Measurements from ENCODE around the gene PKM.
"Not testable (repeated sequence)": the region's sequence is repeated elsewhere in the genome, so short reads cannot be mapped to it uniquely, and the experiment has no call there.

The PKM gene

DNA sequence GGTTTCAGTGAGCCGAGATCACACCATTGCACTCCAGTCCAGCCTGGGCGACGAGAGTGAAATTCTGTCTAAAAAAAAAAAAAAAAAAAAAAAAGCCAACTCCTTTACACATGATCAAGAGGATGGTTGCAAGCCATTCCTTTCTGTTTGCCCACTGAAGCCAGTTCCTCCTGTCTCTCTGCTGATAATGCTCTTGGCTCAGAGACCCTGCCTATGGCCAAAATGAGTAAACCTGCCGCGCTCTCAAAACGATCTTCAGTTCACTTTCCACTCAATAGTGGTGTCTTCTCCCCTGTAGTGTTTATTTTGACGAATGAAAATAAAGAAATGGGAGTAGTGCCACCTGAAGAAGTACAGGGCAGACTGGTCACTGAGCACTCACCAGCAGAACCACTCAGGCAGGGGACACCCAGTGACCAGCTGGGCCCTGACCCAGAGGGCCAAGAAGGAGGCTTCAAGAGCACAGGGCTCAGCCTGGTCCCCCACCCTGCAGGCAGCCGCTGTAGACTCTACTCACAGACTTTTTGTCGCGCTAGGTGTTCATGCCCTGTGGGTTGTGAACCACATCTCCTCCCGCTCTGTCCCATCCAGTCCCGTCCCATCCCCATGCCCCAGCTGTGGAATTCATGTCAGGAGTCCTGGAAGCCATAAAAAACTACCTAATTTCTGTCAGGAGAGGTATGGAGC, 57.0 kb downstream of the PKM start:
- no peak for DNase-seq (ENCODE audit: insufficient read length, low spot score)
- FAIRE-seq = no peak
- TF ChIP-seq POLR2A (IDR thresholded peaks at IDR 0.05; ENCODE audit: low read depth, low read length) = no peak

DNA sequence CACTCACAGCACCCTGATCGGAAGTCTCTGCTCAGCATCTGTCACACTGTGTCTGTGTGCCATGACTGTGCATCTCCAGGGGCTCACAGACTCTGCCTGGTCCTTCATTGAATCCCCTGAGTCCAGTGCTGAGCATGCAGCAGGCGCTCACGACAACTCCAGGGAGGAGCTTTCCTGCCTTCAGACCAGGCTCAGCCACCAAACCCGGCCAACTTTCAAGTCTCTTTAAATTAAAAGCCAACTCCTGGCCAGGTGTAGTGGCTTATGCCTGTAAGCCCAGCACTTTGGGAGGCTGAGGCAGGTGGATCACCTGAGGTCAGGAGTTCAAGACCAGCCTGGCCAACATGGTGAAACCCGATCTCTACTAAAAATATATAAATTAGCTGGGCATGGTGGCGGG, 57.6 kb downstream of the PKM start:
- FAIRE-seq (no peak), DNase-seq (ENCODE audit: insufficient read length, low spot score) (no peak)
- no peak for TF ChIP-seq POLR2A (IDR thresholded peaks at IDR 0.05; ENCODE audit: low read depth, low read length)

DNA sequence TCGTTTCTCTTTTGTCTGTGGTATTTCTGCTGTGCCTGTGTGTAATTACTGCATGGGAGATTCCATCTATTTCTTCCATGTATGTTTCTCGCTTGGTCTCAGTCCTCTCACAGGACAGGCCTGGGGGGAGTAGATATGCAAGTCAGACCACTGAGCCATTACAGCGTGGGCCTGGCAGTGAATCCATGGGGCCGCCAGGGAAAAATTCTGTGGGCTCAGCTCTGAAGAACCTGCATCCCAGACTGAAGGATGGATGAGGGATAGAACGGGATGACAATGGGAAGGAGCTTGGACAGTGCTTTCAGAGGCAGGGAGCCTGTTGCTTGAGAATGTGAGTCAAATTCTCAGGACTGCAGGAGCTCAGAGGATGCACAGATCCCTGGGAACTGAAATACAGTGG, 58.2 kb downstream of the PKM start:
- DNase-seq (ENCODE audit: insufficient read length, low spot score) (no peak), FAIRE-seq (no peak)
- TF ChIP-seq POLR2A (IDR thresholded peaks at IDR 0.05; ENCODE audit: low read depth, low read length) = no peak

DNA sequence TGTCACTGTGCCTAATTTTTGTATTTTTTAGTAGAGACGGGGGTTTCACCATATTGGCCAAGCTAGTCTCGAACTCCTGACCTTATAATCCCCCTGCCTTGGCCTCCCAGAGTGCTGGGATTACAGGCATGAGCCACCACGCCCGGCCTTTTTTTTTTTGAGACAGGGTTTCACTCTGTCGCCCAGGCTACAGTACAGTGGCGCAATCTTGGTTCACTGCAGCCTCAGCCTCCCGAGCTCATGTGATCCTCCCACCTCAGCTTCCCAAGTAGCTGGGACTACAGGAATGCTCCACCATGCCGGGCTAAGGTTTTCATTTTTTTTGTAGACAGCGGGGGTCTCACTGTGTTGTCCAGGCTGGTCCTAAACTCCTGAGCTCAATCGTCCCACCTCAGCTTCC, 59.0 kb downstream of the PKM start:
- not testable (repeated sequence) for FAIRE-seq

DNA sequence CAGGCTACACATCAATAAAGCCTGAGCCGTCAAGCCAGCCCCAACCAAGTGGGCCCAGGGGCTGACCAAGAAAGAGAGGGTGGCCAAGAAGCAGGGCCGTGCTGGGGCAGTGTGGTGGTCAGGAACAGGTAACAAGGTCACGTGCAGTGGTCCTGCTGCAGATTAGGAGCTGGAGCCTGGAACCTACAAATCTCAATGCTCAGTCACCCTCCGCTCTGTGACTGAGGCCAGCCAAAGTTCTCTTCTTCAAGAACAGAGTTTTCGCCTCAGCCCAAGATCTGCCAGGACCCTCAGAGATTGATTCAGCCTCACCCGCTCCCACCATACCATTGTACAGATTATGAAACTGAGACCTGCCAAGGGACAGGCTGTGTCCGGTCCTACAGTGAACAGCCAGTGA, 60.3 kb downstream of the PKM start:
- DNase-seq (ENCODE audit: insufficient read length, low spot score) = no peak
- no peak for TF ChIP-seq POLR2A (IDR thresholded peaks at IDR 0.05; ENCODE audit: low read depth, low read length)
- FAIRE-seq = no peak

More for the DNA sequence above, 59.0 kb downstream of the PKM start:
- DNase-seq (ENCODE audit: insufficient read length, low spot score) = not testable (repeated sequence)

DNA sequence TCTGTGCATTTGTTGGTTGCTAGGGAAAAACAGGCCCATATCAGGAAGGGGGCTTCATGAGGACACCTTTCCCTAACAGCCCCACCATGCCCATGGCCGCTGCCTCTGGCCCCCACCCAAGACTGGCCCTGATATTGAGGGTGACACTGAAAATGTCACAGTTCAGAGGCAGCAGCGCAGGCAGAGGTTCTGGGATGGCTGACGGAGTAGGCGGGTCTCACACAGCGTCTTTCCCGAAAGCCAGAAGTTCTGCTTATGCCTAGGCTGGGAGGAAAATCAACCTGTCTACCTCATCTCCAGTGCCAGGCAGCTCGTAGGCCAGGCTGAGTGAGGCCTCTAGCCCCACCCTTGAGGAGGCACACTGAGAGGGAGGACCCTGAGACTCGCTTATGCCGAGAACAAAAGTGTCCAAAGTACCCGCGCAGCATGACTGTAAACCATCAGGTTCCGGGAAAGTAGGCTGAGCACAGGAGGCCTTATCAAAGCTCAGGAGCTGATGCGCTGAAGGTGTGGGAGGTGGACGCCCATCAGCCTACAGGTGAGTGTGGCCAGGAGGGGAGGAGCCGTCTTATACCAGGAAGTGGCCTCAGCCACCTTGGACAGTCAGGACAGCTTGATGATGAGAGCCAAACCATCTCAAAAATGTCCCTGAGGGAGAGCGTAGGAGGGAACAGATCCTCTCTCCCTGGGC, 60.9 kb downstream of the PKM start:
- no peak for TF ChIP-seq POLR2A (IDR thresholded peaks at IDR 0.05; ENCODE audit: low read depth, low read length)
- DNase-seq (ENCODE audit: insufficient read length, low spot score) (no peak), FAIRE-seq (no peak)

DNA sequence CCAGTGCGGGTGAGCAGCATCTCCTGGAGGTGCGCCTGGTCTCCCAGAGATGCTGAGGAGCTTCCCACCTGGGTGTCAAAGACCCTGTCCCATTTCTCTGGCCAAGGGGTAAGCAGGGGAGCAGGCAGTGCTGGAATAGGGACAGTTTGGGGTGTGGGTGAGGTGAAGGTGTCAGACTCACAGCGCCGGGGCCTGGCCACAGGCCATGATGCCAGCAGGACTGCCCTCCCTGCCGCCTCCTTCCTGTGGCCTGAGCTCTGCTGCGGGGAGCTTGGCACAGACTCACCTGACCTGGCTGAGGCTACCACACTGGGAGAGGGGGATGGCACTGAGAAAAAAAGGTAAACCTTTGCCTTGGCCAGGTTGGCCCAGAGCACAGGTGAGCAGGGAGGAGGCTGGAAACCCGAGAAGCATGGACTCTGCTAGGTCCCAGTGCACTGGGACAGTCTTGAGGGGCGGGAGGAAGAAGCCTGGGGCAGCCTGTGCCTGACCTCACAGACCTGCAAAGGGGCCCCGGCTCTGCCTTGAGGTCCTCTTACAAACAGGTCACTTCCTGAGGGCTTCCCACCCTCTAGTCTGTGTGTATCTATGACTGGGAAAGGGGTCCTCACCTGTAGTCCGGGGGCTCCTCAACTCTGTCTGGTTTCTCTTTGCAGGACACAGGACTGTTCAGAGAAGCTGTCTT, 61.6 kb downstream of the PKM start:
- TF ChIP-seq POLR2A (IDR thresholded peaks at IDR 0.05; ENCODE audit: low read depth, low read length) = no peak

DNA sequence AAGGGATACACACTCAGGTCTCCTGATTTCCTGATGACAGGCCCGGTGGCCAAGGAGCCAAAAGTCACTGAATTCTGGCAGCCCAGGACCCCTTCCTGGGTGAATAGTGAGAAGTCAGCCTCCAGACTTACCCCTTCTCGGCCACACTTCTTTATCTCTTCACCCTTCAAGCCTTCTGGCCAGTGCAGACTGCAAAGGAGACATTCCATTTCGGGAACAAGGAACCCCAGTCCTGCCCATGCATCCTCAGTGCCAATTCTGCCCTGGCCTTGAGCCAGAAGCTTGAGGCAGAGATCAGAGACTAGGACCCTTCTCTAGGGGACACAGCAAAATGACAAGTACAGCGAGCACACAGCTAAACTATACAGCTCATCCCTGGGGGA, 62.2 kb downstream of the PKM start:
- DNase-seq (ENCODE audit: insufficient read length, low spot score) (no peak), FAIRE-seq (no peak)
- TF ChIP-seq POLR2A (IDR thresholded peaks at IDR 0.05; ENCODE audit: low read depth, low read length) = no peak

More for the DNA sequence above, 61.6 kb downstream of the PKM start:
- DNase-seq (ENCODE audit: insufficient read length, low spot score) (no peak), FAIRE-seq (no peak)

DNA sequence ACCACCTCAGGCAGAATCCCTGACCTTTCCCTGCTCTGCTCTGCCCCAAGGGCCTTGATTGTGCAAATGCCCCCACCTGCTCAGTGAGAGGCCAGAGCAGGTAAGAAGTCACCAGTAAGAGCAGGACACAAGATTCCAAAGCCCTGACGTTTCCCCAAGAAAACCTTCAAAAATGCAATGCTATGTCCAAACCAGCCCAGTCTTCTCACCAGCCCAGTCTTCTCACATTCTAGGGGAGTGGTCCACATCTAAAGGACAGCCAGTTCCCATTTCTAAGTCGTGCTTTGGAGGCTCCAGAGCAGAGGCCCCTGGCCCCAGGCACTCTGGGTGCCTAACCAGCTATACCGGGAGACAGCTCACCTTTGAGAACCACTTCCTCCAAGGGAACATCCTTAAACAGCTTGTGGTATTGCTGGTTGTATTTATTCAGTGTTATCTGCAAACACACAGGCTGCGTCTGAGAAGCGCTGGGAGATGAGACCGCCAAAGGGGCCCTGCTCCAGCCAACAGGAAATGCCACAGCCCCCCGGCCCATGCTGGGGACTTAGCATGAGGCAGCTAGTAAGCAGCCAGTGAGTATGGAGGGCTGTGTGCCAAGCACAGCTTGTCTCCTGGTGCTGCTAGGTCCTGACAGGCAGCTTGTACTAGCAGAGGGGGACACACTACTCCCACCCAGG, 62.7 kb downstream of the PKM start:
- FAIRE-seq (no peak), DNase-seq (ENCODE audit: insufficient read length, low spot score) (no peak)
- TF ChIP-seq POLR2A (IDR thresholded peaks at IDR 0.05; ENCODE audit: low read depth, low read length) = no peak

DNA sequence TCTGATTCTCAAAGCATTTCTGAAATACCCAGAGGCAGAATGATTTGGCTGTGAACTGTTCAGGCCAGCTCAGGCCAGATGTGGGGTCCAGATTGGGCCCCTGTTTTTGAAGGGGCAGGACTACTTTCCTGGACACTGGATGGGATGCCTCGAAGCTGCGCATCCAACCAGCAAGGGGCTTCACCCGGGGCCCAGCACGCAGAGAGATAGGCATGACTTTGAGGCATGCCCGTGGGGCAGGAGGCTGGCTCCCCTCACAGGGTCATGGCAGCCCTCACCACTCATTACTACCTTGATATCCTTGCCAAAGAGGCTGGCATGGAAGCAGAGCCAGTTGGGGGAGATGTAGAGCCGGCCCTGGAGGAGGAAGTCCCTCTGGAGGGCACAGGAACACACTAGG, 63.5 kb downstream of the PKM start:
- TF ChIP-seq POLR2A (IDR thresholded peaks at IDR 0.05; ENCODE audit: low read depth, low read length) = no peak
- no peak for DNase-seq (ENCODE audit: insufficient read length, low spot score)
- FAIRE-seq = no peak

DNA sequence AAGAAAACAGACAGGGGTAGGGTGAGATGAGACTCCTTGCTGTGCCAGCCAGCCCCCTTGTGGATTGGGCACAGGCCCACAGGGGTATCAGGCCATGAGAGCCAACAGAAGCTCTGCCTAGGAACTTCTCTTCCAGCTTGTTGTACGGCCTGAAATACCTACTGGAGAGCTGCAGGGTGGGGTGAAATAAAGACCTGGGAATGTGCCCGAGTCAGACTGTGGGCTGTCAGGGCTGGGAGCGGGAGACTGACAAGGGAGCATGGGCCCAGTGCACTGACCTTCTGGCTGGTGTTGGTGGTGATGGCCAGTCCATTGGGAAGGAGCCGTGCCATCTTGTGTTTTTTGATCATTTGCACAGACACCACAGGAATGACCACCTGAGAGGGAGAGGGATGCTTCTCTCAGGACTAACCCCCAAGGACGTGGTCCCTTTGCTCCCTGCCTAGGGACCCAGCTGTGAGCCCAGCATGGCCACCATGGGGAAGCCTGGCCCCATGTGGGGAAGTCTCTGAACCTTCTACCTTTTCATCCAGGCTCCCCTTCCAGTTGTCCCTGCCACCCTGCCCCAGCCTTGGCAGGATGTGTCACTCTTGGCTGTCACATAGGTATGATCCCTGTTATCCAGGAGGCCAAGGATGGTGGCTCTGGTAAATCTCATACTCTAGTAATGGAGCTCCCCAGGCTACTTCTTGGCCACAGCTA, 64.1 kb downstream of the PKM start:
- FAIRE-seq (no peak), DNase-seq (ENCODE audit: insufficient read length, low spot score) (no peak)
- no peak for TF ChIP-seq POLR2A (IDR thresholded peaks at IDR 0.05; ENCODE audit: low read depth, low read length)

DNA sequence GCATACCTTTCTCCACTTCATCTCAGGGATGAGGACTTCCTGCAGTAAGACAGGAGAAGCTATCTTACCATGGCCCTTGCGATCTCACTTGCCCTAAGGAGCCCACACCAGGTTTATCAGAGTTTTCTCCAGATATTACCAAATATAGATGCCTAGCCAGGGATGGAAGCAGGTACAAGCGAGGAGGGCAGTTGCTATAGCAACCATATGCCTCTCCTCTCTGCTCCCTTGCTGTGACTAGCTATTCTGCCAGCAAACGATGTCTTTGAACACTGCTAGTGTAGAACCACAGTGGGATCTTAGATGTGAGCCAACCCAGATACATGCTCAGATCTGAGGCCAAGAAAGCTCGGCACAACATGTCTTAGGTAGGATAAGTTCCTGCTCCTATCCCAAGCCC, 67.3 kb downstream of the PKM start:
- DNase-seq (ENCODE audit: insufficient read length, low spot score) (no peak), FAIRE-seq (no peak)
- TF ChIP-seq POLR2A (IDR thresholded peaks at IDR 0.05; ENCODE audit: low read depth, low read length) = no peak

DNA sequence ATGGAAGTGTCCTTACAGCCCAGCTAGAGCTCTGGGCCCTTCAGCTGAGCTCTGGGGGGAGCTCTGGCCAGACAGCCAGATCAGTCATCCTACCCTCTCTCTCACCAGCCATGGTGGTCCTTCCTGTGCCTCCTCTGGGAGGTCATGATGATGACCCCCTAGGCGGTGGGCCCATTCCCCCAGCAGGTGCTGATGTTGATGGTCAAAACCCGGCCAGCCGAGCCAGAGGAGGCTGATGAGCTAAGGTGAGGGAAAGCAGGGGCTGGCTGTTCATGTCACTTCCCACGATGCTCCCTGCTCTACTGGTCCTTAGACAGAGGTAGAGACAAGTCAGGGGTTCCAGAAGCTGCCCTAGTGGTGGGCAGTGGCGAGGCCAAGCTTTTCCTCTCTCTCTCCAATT, 68.4 kb downstream of the PKM start:
- TF ChIP-seq POLR2A (IDR thresholded peaks at IDR 0.05; ENCODE audit: low read depth, low read length) = no peak
- no peak for FAIRE-seq
- no peak for DNase-seq (ENCODE audit: insufficient read length, low spot score)
